HG03039 (cell line): ENCODE data around the gene PLCB2.

Experiments used
- ATAC-seq: cut with Tn5 transposase; IDR thresholded peaks from one replicate; pipeline ENCODE4 v1.9.1; 2021; ENCODE audit warnings: mild to moderate bottlenecking, moderate library complexity; ENCODE audit not compliant: unreplicated experiment

Gene PLCB2

GRCh38 chr15:40286794-40287193 is 20.9 kb downstream of the PLCB2 start:
- ATAC-seq = no peak

GRCh38 chr15:40286061-40286532 is 21.6 kb downstream of the PLCB2 start:
- ATAC-seq = no peak

GRCh38 chr15:40285554-40286011 is 22.2 kb downstream of the PLCB2 start:
- ATAC-seq = no peak

- ATAC-seq = no peak
These were observed 22.6 kb downstream of the PLCB2 start for GRCh38 chr15:40285151-40285550.

GRCh38 chr15:40283615-40284300 is 24.0 kb downstream of the PLCB2 start:
- ATAC-seq = no peak

GRCh38 chr15:40282869-40283614 is 24.7 kb downstream of the PLCB2 start, which contains the start of gene ANKRD63:
TSS of gene ANKRD63 (minus strand) at chr15:40283064. CDS start at chr15:40282586, 478 bp downstream.
- no peak for ATAC-seq

GRCh38 chr15:40282147-40282868 is 25.4 kb downstream of the PLCB2 start:
- ATAC-seq = no peak

GRCh38 chr15:40281801-40282146 is 26.0 kb downstream of the PLCB2 start:
- ATAC-seq = no peak

- ATAC-seq = no peak
These were observed 26.5 kb downstream of the PLCB2 start for GRCh38 chr15:40281057-40281800.

- no peak for ATAC-seq
These were observed 27.3 kb downstream of the PLCB2 start for GRCh38 chr15:40280260-40281056.

- no peak for ATAC-seq
These were observed 28.1 kb downstream of the PLCB2 start for GRCh38 chr15:40279437-40280141.

- ATAC-seq = no peak
These were observed 29.7 kb downstream of the PLCB2 start for GRCh38 chr15:40278026-40278425.

- no peak for ATAC-seq
These were observed 30.3 kb downstream of the PLCB2 start for GRCh38 chr15:40277471-40277870.

GRCh38 chr15:40276927-40277326 is 30.8 kb downstream of the PLCB2 start:
- no peak for ATAC-seq

- no peak for ATAC-seq
These were observed 31.8 kb downstream of the PLCB2 start for GRCh38 chr15:40275954-40276353.

- ATAC-seq = no peak
These were observed 32.2 kb downstream of the PLCB2 start for GRCh38 chr15:40275523-40275922.

- no peak for ATAC-seq
These were observed 33.1 kb downstream of the PLCB2 start for GRCh38 chr15:40274350-40275274.

- ATAC-seq = no peak
These were observed 34.3 kb downstream of the PLCB2 start for GRCh38 chr15:40273428-40273827.
